HFFc6 (cell line): ENCODE data around the gene SOCS3. TPM values are rescaled to one million over a fixed set of nuclear protein-coding genes. Genes with fewer than 3 reads are reported as not detected.

Source experiments
- DNase-seq: peaks from one replicate; pipeline ENCODE4 v3.0.0-alpha.2; 2018
- H3K27ac Mint-ChIP-seq: 2 replicates; pipeline ENCODE4 v1.8.0; 2020; ENCODE audit warnings: mild to moderate bottlenecking, mixed read lengths
- H3K27me3 Mint-ChIP-seq: 2 replicates; pipeline ENCODE4 v1.8.0; 2021; ENCODE audit warnings: mild to moderate bottlenecking, moderate library complexity, mixed read lengths; ENCODE audit not compliant: insufficient read depth
- H3K36me3 Mint-ChIP-seq: 2 replicates; pipeline ENCODE4 v1.8.0; 2021; ENCODE audit warnings: low read depth, mixed read lengths
- H3K4me1 Mint-ChIP-seq: 2 replicates; pipeline ENCODE4 v1.8.0; 2020; ENCODE audit warnings: low read depth, mixed read lengths
- H3K4me3 Mint-ChIP-seq: 2 replicates; pipeline ENCODE4 v1.8.0; 2020; ENCODE audit warnings: mild to moderate bottlenecking, moderate library complexity, mixed read lengths
- H3K9me3 Mint-ChIP-seq: 2 replicates; pipeline ENCODE4 v1.8.0; 2020; ENCODE audit warnings: mild to moderate bottlenecking, mixed read lengths
- total RNA-seq, 6 experiments: library from RNA; stranded (reverse); fragmentation: NEBNext Ultra II Directional; extraction: Animal tissue kit (Norgen Biotek cat#: 25700); gene quantifications; 2 replicates in 1 of 6; 3 replicates in 5 of 6; pipeline ENCODE4 v1.2.3, GENCODE V29; 2021
- TF ChIP-seq, protein P1 (sequence below): fragments of 200-600 bp; sonication (generic); IDR thresholded peaks from 2 replicates; pipeline ENCODE4 v1.5.0; 2021; ENCODE audit warnings: antibody characterized with exemption, mild to moderate bottlenecking

The SOCS3 gene
- total RNA-seq, 6 experiments from 2014 or later: 27.4 to 37.2 (median 33.2) TPM

DNA sequence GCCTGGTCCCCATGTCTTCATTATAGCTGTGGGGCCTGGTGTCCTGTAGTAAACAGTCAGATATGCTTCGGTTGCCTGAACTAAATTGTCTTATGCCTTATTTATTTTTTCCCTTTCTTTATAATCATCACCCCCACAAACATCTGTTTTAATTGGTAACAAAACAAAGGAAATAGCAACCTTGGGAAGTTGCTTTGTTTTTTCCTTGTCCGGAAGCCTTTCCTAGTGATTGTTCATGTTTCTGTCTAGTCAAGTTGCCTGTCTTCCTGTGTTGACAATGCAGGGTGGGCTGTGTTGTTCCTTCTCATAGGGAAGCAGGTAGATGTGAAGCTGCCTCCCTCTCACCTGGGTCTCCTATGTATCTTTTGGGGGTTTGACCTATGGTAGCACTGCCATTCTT, 35.3 kb upstream of the SOCS3 start:
- Mint-ChIP-seq H3K36me3 (peaks cover 21% of the 10 kb centered on the region), H3K27me3 (no peaks in the 10 kb centered on the region), H3K9me3 (no peaks in the 10 kb centered on the region), H3K4me1 (peaks cover 60% of the 10 kb centered on the region), H3K27ac (peak overlapping the region; percentile 8; the same call in 1 of the 2 replicates), H3K4me3 (no peak overlapping the region)
- TF ChIP-seq, protein P1, sequence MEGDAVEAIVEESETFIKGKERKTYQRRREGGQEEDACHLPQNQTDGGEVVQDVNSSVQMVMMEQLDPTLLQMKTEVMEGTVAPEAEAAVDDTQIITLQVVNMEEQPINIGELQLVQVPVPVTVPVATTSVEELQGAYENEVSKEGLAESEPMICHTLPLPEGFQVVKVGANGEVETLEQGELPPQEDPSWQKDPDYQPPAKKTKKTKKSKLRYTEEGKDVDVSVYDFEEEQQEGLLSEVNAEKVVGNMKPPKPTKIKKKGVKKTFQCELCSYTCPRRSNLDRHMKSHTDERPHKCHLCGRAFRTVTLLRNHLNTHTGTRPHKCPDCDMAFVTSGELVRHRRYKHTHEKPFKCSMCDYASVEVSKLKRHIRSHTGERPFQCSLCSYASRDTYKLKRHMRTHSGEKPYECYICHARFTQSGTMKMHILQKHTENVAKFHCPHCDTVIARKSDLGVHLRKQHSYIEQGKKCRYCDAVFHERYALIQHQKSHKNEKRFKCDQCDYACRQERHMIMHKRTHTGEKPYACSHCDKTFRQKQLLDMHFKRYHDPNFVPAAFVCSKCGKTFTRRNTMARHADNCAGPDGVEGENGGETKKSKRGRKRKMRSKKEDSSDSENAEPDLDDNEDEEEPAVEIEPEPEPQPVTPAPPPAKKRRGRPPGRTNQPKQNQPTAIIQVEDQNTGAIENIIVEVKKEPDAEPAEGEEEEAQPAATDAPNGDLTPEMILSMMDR: no peak
- no peak for DNase-seq

DNA sequence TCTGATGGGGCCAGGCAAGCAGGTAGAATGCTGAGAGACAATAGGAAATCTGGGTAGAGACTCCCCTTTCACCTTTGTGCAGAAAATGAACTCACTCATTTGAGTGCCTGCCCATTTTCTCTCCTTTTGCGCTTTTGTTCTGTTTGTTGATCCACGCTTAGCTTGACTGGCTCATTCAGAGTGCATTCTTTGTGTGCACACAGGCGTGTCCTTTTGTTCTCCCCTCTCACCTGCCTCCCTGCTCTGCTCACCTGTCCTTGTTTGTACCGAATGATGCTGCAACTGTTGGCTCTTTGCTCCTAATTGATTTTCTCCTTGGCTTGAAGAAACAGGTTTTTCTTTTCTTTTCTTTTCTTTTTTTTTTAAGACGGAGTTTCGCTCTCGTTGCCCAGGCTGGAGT, 34.3 kb upstream of the SOCS3 start:
- peaks cover 65% of the 10 kb centered on the region for H3K4me1 Mint-ChIP-seq
- H3K4me3 Mint-ChIP-seq: no peak overlapping the region
- DNase-seq: no peak
- H3K9me3 Mint-ChIP-seq: no peaks in the 10 kb centered on the region
- H3K36me3 Mint-ChIP-seq: peaks cover 17% of the 10 kb centered on the region
- no peak overlapping the region for H3K27ac Mint-ChIP-seq
- TF ChIP-seq, protein P1: no peak
- H3K27me3 Mint-ChIP-seq: no peaks in the 10 kb centered on the region

DNA sequence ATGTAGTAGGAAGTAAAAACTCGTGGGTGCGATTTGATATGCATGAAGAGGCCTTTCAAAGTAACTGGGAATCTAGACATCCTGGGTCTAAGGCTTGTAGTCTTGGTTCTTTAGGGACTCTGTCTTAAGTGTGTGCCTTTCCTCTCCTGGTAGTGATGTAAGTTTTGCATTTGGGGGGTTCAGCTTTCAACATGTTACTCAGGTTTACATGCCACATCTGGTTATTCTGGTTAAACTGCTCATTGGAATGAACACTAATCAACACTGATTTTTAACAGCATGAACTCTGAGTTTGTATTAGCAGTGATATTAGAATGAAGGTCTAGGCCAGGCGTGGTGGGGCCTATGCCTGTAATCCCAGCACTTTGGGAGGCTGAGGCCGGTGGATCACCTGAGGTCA, 33.7 kb upstream of the SOCS3 start:
- H3K27ac Mint-ChIP-seq: peak overlapping the region; percentile 39; the same call in 1 of the 2 replicates
- H3K27me3 Mint-ChIP-seq: no peaks in the 10 kb centered on the region
- no peak for DNase-seq
- TF ChIP-seq, protein P1: no peak
- peaks cover 67% of the 10 kb centered on the region for H3K4me1 Mint-ChIP-seq
- H3K4me3 Mint-ChIP-seq: no peak overlapping the region
- H3K36me3 Mint-ChIP-seq: peaks cover 13% of the 10 kb centered on the region
- H3K9me3 Mint-ChIP-seq: no peaks in the 10 kb centered on the region

DNA sequence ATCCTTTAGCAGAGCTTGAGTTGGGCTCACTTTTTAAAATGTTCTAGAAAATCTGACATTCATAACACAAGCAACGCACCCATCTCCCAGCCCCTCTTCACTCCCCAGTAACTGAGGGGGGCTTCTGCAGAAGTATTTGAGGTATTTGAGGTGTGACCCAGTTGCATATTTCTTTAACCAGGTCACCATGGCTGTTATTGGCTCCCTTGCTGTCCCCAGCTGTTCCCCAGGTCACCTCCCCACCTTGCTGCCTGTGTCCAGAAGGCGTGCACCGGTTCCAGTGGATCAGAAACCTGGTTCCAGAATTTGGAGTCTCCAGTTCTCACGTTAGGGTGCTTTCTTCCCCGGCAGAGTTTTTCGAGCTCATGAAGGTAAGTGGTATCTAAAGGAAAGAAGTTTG, 32.4 kb upstream of the SOCS3 start:
- Mint-ChIP-seq H3K9me3 (no peaks in the 10 kb centered on the region), H3K4me1 (peaks cover 68% of the 10 kb centered on the region), H3K4me3 (peak overlapping the region; percentile 78), H3K27me3 (no peaks in the 10 kb centered on the region), H3K36me3 (peaks cover 18% of the 10 kb centered on the region), H3K27ac (peak overlapping the region; percentile 93)
- TF ChIP-seq, protein P1: no peak
- DNase-seq: no peak

DNA sequence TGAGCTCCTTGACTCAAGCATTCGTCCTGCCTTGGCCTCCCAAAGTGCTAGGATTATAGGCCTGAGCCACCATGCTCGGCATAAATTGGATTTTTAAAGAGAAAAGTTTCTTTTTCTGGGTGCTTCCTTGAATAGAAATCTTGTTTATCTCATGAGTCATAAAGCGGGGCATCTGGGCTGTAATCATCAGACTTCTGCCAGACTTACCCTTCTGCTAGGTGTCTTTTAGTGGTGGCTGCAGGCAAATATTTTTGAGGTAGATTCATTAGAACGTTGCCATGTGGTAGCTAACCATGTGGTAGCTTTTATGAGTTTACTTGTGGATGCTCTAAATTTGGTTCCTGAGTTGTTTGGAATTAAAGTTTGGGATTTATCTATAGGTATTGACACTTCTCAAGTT, 32.0 kb upstream of the SOCS3 start:
- no peaks in the 10 kb centered on the region for H3K27me3 Mint-ChIP-seq
- H3K36me3 Mint-ChIP-seq: peaks cover 19% of the 10 kb centered on the region
- DNase-seq: peak; percentile 83
- TF ChIP-seq, protein P1: no peak
- peak overlapping the region; percentile 93 for H3K27ac Mint-ChIP-seq
- H3K4me3 Mint-ChIP-seq: peak overlapping the region; percentile 78
- peaks cover 65% of the 10 kb centered on the region for H3K4me1 Mint-ChIP-seq
- H3K9me3 Mint-ChIP-seq: no peaks in the 10 kb centered on the region

DNA sequence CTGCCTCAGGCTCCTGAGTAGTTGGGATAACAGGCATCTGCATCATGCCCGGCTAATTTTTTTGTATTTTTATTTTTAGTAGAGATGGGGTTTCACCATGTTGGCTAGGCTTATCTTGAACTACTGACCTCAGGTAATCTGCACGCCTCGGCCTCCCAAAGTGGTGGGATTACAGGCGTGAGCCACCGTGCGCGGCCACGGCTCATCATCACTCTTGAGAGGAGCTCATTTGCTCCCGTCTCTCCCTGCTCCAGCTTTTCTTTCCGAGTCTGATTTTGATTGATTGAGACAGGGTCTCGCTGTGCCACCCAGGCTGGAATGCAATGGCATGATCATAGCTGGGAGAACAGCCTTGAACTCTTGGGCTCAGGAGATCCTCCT, 31.2 kb upstream of the SOCS3 start:
- H3K36me3 Mint-ChIP-seq: peaks cover 18% of the 10 kb centered on the region
- TF ChIP-seq, protein P1: no peak
- H3K4me3 Mint-ChIP-seq: peak overlapping the region; percentile 78
- DNase-seq: no peak
- peaks cover 65% of the 10 kb centered on the region for H3K4me1 Mint-ChIP-seq
- H3K27me3 Mint-ChIP-seq: peaks cover 2% of the 10 kb centered on the region; the same call in 1 of the 2 replicates
- H3K9me3 Mint-ChIP-seq: no peaks in the 10 kb centered on the region
- H3K27ac Mint-ChIP-seq: peak overlapping the region; percentile 93
